PFSK-1 (cell line): ENCODE measurements around the gene PRC1.

ENCODE experiments used
- POLR2AphosphoS5 ChIP-seq: IDR thresholded peaks from 2 replicates; pipeline ENCODE4 v1.6.1; 2012; ENCODE audit warnings: low read depth, mild to moderate bottlenecking, control low read depth, low read length, moderate library complexity
- SIN3A ChIP-seq: IDR thresholded peaks from 2 replicates; pipeline ENCODE4 v1.6.1; 2012; ENCODE audit warnings: mild to moderate bottlenecking, low read length, moderate library complexity, borderline replicate concordance; ENCODE audit not compliant: insufficient read depth
- TAF1 ChIP-seq: IDR thresholded peaks from 2 replicates; pipeline ENCODE4 v1.6.1; 2012; ENCODE audit warnings: low read length, control low read depth, borderline replicate concordance; ENCODE audit not compliant: insufficient read depth
- TF ChIP-seq, protein P1 (sequence below), 2 experiments: IDR thresholded peaks; 2 replicates each; pipeline versions ENCODE4 v1.6.1 to v1.8.0; 2011 to 2012; ENCODE audit warnings: low read depth in 2 of 2, low read length in 2 of 2, control low read depth in 1 of 2, inconsistent platforms in 1 of 2, mild to moderate bottlenecking in 1 of 2, moderate library complexity in 1 of 2; ENCODE audit not compliant: insufficient read depth in 1 of 2

GRCh38 chr15:90962021-90962420 lies 32.3 kb downstream of the PRC1 start:
- TF ChIP-seq, protein P1, sequence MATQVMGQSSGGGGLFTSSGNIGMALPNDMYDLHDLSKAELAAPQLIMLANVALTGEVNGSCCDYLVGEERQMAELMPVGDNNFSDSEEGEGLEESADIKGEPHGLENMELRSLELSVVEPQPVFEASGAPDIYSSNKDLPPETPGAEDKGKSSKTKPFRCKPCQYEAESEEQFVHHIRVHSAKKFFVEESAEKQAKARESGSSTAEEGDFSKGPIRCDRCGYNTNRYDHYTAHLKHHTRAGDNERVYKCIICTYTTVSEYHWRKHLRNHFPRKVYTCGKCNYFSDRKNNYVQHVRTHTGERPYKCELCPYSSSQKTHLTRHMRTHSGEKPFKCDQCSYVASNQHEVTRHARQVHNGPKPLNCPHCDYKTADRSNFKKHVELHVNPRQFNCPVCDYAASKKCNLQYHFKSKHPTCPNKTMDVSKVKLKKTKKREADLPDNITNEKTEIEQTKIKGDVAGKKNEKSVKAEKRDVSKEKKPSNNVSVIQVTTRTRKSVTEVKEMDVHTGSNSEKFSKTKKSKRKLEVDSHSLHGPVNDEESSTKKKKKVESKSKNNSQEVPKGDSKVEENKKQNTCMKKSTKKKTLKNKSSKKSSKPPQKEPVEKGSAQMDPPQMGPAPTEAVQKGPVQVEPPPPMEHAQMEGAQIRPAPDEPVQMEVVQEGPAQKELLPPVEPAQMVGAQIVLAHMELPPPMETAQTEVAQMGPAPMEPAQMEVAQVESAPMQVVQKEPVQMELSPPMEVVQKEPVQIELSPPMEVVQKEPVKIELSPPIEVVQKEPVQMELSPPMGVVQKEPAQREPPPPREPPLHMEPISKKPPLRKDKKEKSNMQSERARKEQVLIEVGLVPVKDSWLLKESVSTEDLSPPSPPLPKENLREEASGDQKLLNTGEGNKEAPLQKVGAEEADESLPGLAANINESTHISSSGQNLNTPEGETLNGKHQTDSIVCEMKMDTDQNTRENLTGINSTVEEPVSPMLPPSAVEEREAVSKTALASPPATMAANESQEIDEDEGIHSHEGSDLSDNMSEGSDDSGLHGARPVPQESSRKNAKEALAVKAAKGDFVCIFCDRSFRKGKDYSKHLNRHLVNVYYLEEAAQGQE (IDR thresholded peaks at IDR 0.05; ENCODE audit: insufficient read depth in 1 of 2, low read depth in 2 of 2, low read length in 2 of 2) = no peak
- TF ChIP-seq POLR2AphosphoS5 (0 out of 2 replicates have a peak, but pooled peaks have one; percentile 47), SIN3A (no peak), TAF1 (no peak)
